HCT116 (cell line): Measurements from ENCODE around the gene SLC34A1. TPM values are rescaled to one million over a fixed set of nuclear protein-coding genes. Genes with fewer than 3 reads are reported as not detected.

ENCODE experiments used
- ATAC-seq: fragments of 200-7000 bp; cut with Tn5 transposase; 2 replicates; pipeline ENCODE4 v1.9.1; 2020; ENCODE audit warnings: mild to moderate bottlenecking, moderate library complexity
- BruUV-seq: library from RNA; stranded (reverse); fragments of 400-500 nt; replicated peaks from 2 replicates; lab custom pipeline; 2021; lab: Mats Ljungman, UMichigan
- CTCF ChIA-PET: fragments of 300-600 bp; sonication (Branson Sonifier 250); formaldehyde crosslinking; loops from one replicate; lab custom pipeline; 2021; ENCODE audit warnings: antibody characterized with exemption; lab: Charles Lee
- POLR2A ChIA-PET: fragments of 300-600, 350-600 bp; sonication (Branson Sonifier 250); formaldehyde crosslinking; loops from one replicate; lab custom pipeline; 2021; ENCODE audit warnings: antibody characterized with exemption; lab: Charles Lee
- RAD21 ChIA-PET, 2 experiments: fragments of 300-600 bp; sonication (Branson Sonifier 250); formaldehyde crosslinking; loops; one replicate each; lab custom pipeline; 2023; ENCODE audit warnings: low total read pairs in 2 of 2; ENCODE audit not compliant: uncharacterized antibody in 2 of 2, unreplicated experiment in 2 of 2, low non-redundant PET in 1 of 2; lab: Charles Lee
- DNase-seq: peaks from one replicate; pipeline ENCODE4 v3.0.0-alpha.2; 2010; ENCODE audit warnings: low read depth, low spot score
- H2AFZ ChIP-seq: fragments of 200-600 bp; shearing (Covaris generic), sonication (generic); 2 replicates; pipeline ENCODE4 v1.6.1; 2017; ENCODE audit warnings: low read depth, mixed run types, mixed read lengths, antibody characterized with exemption, low read length; ENCODE audit not compliant: poor library complexity, severe bottlenecking
- H3K27ac ChIP-seq: 2 replicates; pipeline ENCODE4 v1.5.1; 2012; ENCODE audit warnings: low read depth, low read length
- H3K27me3 ChIP-seq: fragments of 200-600 bp; sonication (generic); 2 replicates; pipeline ENCODE4 v1.6.1; 2016; ENCODE audit warnings: mixed run types, low read length, mixed read lengths; ENCODE audit not compliant: insufficient read depth
- H3K36me3 ChIP-seq, 2 experiments: fragments of 200-500 bp in 1 of 2; fragments of 200-600 bp in 1 of 2; sonication (Bioruptor generic) in 1 of 2; sonication (generic) in 1 of 2; 2 replicates each; pipeline versions ENCODE4 v1.5.1 to v1.6.1; 2014 to 2016; ENCODE audit warnings: low read length in 2 of 2, inconsistent platforms in 1 of 2, mixed read lengths in 1 of 2, mixed run types in 1 of 2; ENCODE audit not compliant: insufficient read depth in 2 of 2, control insufficient read depth in 1 of 2
- H3K4me1 ChIP-seq, 2 experiments: fragments of 200-600 bp in 1 of 2; sonication (generic) in 1 of 2; 2 replicates each; pipeline versions ENCODE4 v1.5.1 to v1.6.1; 2012 to 2017; ENCODE audit warnings: low read length in 2 of 2, inconsistent platforms in 1 of 2, mild to moderate bottlenecking in 1 of 2, mixed read lengths in 1 of 2, mixed run types in 1 of 2, moderate library complexity in 1 of 2; ENCODE audit not compliant: insufficient read depth in 2 of 2, control insufficient read depth in 1 of 2
- H3K4me2 ChIP-seq: fragments of 200-600 bp; sonication (generic); 2 replicates; pipeline ENCODE4 v1.6.1; 2017; ENCODE audit warnings: mixed run types, low read length, mixed read lengths
- H3K4me3 ChIP-seq, 2 experiments: fragments of 200-600 bp in 1 of 2; sonication (generic) in 1 of 2; replicated peaks in 1 of 2; 2 replicates each; pipeline ENCODE4 v1.5.1; 2011 to 2016; ENCODE audit warnings: low read length in 2 of 2, control low read depth in 1 of 2, low read depth in 1 of 2, mild to moderate bottlenecking in 1 of 2, mixed read lengths in 1 of 2, mixed run types in 1 of 2
- H3K79me2 ChIP-seq: fragments of 200-600 bp; sonication (generic); 2 replicates; pipeline ENCODE4 v1.6.1; 2017; ENCODE audit warnings: mild to moderate bottlenecking, mixed run types, low read length, moderate library complexity, mixed read lengths; ENCODE audit not compliant: insufficient read depth
- H3K9ac ChIP-seq: fragments of 200-600 bp; sonication (generic); 2 replicates; pipeline ENCODE4 v1.6.1; 2016; ENCODE audit warnings: low read length, mixed read lengths
- H3K9me2 ChIP-seq: fragments of 200-600 bp; sonication (generic), shearing (Covaris generic); 2 replicates; pipeline ENCODE4 v1.6.1; 2017; ENCODE audit warnings: mixed run types, mild to moderate bottlenecking, moderate library complexity; ENCODE audit not compliant: insufficient read depth
- H3K9me3 ChIP-seq, 2 experiments: fragments of 200-500 bp in 1 of 2; fragments of 200-600 bp in 1 of 2; sonication (Bioruptor generic) in 1 of 2; sonication (generic) in 1 of 2; 2 replicates each; pipeline ENCODE4 v1.6.1; 2014 to 2017; ENCODE audit warnings: low read length in 2 of 2, mixed read lengths in 2 of 2, inconsistent platforms in 1 of 2, low read depth in 1 of 2, mild to moderate bottlenecking in 1 of 2, mixed run types in 1 of 2, moderate library complexity in 1 of 2; ENCODE audit not compliant: control insufficient read depth in 1 of 2, insufficient read depth in 1 of 2
- H4K20me1 ChIP-seq: fragments of 200-600 bp; sonication (generic), shearing (Covaris generic); 2 replicates; pipeline ENCODE4 v1.6.1; 2017; ENCODE audit warnings: mixed run types, mild to moderate bottlenecking, moderate library complexity; ENCODE audit not compliant: insufficient read depth
- CBX3 ChIP-seq: IDR thresholded peaks from 2 replicates; pipeline ENCODE4 v1.6.1; 2012; ENCODE audit warnings: low read depth
- CEBPB ChIP-seq: IDR thresholded peaks from 2 replicates; pipeline ENCODE4 v1.6.1; 2012; ENCODE audit warnings: low read depth
- ELF1 ChIP-seq: IDR thresholded peaks from 2 replicates; pipeline ENCODE4 v1.6.1; 2012; ENCODE audit warnings: low read depth, borderline replicate concordance
- EZH2 ChIP-seq: fragments of 200-600 bp; sonication (generic); IDR thresholded peaks from 2 replicates; pipeline ENCODE4 v1.6.1; 2017; ENCODE audit warnings: antibody characterized with exemption, mixed run types
- EZH2phosphoT487 ChIP-seq: fragments of 200-600 bp; IDR thresholded peaks from 2 replicates; pipeline ENCODE4 v1.6.1; 2018; ENCODE audit warnings: antibody characterized with exemption, borderline replicate concordance
- FOSL1 ChIP-seq: IDR thresholded peaks from 2 replicates; pipeline ENCODE4 v1.6.1; 2012; ENCODE audit warnings: low read depth
- POLR2A ChIP-seq: IDR thresholded peaks from 2 replicates; pipeline ENCODE4 v1.7.0; 2011; ENCODE audit warnings: borderline replicate concordance; ENCODE audit not compliant: insufficient read depth, insufficient read length; ENCODE audit errors: extremely low read depth
- POLR2AphosphoS5 ChIP-seq: IDR thresholded peaks from 2 replicates; pipeline ENCODE4 v1.6.1; 2011; ENCODE audit warnings: mild to moderate bottlenecking, low read depth, low read length, moderate library complexity
- RAD21 ChIP-seq: IDR thresholded peaks from 2 replicates; pipeline ENCODE4 v1.6.1; 2012; ENCODE audit warnings: low read depth, mild to moderate bottlenecking
- SIN3A ChIP-seq: IDR thresholded peaks from 2 replicates; pipeline ENCODE4 v1.6.1; 2012; ENCODE audit warnings: low read depth
- SP1 ChIP-seq: IDR thresholded peaks from 2 replicates; pipeline ENCODE4 v1.6.1; 2012; ENCODE audit warnings: low read depth
- SRF ChIP-seq: IDR thresholded peaks from 2 replicates; pipeline ENCODE4 v1.6.1; 2012; ENCODE audit warnings: low read depth
- TCF7L2 ChIP-seq: IDR thresholded peaks from 2 replicates; pipeline ENCODE4 v1.7.0; 2011; ENCODE audit warnings: borderline replicate concordance, inconsistent platforms; ENCODE audit not compliant: insufficient read depth, insufficient read length; ENCODE audit errors: extremely low read depth
- YY1 ChIP-seq: IDR thresholded peaks from 2 replicates; pipeline ENCODE4 v1.6.1; 2011; ENCODE audit warnings: low read length, low read depth, moderate library complexity, mild to moderate bottlenecking; ENCODE audit not compliant: insufficient replicate concordance; ENCODE audit errors: extremely low read depth
- ZFX ChIP-seq: fragments of 450-650 bp; IDR thresholded peaks from 2 replicates; pipeline ENCODE4 v1.6.1; 2017
- ZNF274 ChIP-seq: fragments of 200-500 bp; sonication (Bioruptor generic); IDR thresholded peaks from 2 replicates; pipeline ENCODE4 v1.6.1; 2014; ENCODE audit warnings: mild to moderate bottlenecking, low read depth, low read length, inconsistent platforms
- intact Hi-C: fragments of 100-400 bp; cut with micrococcal nuclease; formaldehyde crosslinking; loops from 2 replicates; pipeline ENCODE4 v1.10.0; 2022
- total RNA-seq: library from RNA; stranded (reverse); gene quantifications from one replicate; pipeline ENCODE4 v1.2.1, GENCODE V29; 2021; ENCODE audit not compliant: unreplicated experiment
- TF ChIP-seq, protein P1 (sequence below), 3 experiments: fragments of 200-600 bp in 1 of 3; sonication (generic) in 1 of 3; IDR thresholded peaks in 2 of 3; conservative IDR thresholded peaks in 1 of 3; 2 replicates each; pipeline ENCODE4 v1.5.1; 2012 to 2017; ENCODE audit warnings: low read depth in 2 of 3, low read length in 2 of 3, antibody characterized with exemption in 1 of 3, borderline replicate concordance in 1 of 3, control low read depth in 1 of 3, mild to moderate bottlenecking in 1 of 3, mixed read lengths in 1 of 3, mixed run types in 1 of 3, moderate library complexity in 1 of 3; ENCODE audit not compliant: insufficient read depth in 1 of 3
- TF ChIP-seq, protein P2 (sequence below): IDR thresholded peaks from 2 replicates; pipeline ENCODE4 v1.6.1; 2012
- TF ChIP-seq, protein P3 (sequence below): IDR thresholded peaks from 2 replicates; pipeline ENCODE4 v1.6.1; 2012; ENCODE audit warnings: low read depth
- TF ChIP-seq, protein P4 (sequence below): IDR thresholded peaks from 2 replicates; pipeline ENCODE4 v1.6.1; 2011; ENCODE audit warnings: mild to moderate bottlenecking, low read length, moderate library complexity; ENCODE audit not compliant: insufficient replicate concordance; ENCODE audit errors: extremely low read depth

Gene SLC34A1
- total RNA-seq, 1 experiment from 2014 or later = not detected

DNA sequence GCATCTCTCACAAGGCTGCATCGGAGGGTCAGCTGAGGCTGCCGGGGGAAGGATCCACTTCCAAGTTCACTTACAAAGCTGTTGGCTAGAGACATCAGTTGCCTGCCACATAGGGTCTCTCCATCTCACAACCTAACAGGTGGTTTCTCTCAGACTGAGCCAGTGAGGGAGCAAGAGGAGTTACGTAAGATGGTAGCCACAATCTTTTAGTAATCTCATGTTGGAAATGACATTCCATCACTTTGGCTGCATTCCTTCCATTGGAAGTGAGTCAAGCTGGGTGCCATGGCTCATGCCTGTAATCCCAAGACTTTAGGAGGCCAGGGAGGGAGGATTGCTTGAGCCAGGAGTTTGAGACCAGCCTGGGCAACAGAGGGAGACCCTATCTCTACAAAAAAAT lies 34.8 kb downstream of the SLC34A1 start:
- RAD21 ChIA-PET = no interaction called here
- no TSS peak for BruUV-seq
- no peak overlapping the region for H3K4me2 ChIP-seq
- CTCF ChIA-PET = interaction anchor here (1.3 kb wide), 1 partner anchor 15 kb away, joined by 6 read pairs; no protein-coding TSS in a partner anchor
- no peaks in the 10 kb centered on the region for H4K20me1 ChIP-seq
- no peak overlapping the region for H3K4me3 ChIP-seq
- H3K9me3 ChIP-seq = no peaks in the 10 kb centered on the region
- no peaks in the 10 kb centered on the region for H3K36me3 ChIP-seq
- H3K9me2 ChIP-seq = no peaks in the 10 kb centered on the region
- no peak for DNase-seq
- no peaks in the 10 kb centered on the region for H3K27me3 ChIP-seq
- intact Hi-C loops = no loop called here
- no peak for ATAC-seq
- POLR2A ChIA-PET = no interaction called here
- H3K4me1 ChIP-seq = no peaks in the 10 kb centered on the region; a peak in 1 of 4 replicates
- H3K27ac ChIP-seq = no peak overlapping the region
- no peaks in the 10 kb centered on the region for H3K79me2 ChIP-seq
- TF ChIP-seq YY1 = no peak
- no peak for TF ChIP-seq SIN3A
- no peak for TF ChIP-seq SRF
- TF ChIP-seq ZFX = no peak
- TF ChIP-seq SP1 = no peak
- TF ChIP-seq CBX3 = no peak
- TF ChIP-seq, protein P1, sequence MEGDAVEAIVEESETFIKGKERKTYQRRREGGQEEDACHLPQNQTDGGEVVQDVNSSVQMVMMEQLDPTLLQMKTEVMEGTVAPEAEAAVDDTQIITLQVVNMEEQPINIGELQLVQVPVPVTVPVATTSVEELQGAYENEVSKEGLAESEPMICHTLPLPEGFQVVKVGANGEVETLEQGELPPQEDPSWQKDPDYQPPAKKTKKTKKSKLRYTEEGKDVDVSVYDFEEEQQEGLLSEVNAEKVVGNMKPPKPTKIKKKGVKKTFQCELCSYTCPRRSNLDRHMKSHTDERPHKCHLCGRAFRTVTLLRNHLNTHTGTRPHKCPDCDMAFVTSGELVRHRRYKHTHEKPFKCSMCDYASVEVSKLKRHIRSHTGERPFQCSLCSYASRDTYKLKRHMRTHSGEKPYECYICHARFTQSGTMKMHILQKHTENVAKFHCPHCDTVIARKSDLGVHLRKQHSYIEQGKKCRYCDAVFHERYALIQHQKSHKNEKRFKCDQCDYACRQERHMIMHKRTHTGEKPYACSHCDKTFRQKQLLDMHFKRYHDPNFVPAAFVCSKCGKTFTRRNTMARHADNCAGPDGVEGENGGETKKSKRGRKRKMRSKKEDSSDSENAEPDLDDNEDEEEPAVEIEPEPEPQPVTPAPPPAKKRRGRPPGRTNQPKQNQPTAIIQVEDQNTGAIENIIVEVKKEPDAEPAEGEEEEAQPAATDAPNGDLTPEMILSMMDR (IDR thresholded peaks at IDR 0.05 in 2 of 3, conservative IDR thresholded peaks at IDR 0.05 in 1 of 3; ENCODE audit: borderline replicate concordance in 1 of 3, insufficient read depth in 1 of 3, low read depth in 2 of 3, low read length in 2 of 3) = no peak
- TF ChIP-seq, protein P2, sequence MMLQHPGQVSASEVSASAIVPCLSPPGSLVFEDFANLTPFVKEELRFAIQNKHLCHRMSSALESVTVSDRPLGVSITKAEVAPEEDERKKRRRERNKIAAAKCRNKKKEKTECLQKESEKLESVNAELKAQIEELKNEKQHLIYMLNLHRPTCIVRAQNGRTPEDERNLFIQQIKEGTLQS = no peak
- TF ChIP-seq, protein P3, sequence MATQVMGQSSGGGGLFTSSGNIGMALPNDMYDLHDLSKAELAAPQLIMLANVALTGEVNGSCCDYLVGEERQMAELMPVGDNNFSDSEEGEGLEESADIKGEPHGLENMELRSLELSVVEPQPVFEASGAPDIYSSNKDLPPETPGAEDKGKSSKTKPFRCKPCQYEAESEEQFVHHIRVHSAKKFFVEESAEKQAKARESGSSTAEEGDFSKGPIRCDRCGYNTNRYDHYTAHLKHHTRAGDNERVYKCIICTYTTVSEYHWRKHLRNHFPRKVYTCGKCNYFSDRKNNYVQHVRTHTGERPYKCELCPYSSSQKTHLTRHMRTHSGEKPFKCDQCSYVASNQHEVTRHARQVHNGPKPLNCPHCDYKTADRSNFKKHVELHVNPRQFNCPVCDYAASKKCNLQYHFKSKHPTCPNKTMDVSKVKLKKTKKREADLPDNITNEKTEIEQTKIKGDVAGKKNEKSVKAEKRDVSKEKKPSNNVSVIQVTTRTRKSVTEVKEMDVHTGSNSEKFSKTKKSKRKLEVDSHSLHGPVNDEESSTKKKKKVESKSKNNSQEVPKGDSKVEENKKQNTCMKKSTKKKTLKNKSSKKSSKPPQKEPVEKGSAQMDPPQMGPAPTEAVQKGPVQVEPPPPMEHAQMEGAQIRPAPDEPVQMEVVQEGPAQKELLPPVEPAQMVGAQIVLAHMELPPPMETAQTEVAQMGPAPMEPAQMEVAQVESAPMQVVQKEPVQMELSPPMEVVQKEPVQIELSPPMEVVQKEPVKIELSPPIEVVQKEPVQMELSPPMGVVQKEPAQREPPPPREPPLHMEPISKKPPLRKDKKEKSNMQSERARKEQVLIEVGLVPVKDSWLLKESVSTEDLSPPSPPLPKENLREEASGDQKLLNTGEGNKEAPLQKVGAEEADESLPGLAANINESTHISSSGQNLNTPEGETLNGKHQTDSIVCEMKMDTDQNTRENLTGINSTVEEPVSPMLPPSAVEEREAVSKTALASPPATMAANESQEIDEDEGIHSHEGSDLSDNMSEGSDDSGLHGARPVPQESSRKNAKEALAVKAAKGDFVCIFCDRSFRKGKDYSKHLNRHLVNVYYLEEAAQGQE = no peak
- TF ChIP-seq, protein P4, sequence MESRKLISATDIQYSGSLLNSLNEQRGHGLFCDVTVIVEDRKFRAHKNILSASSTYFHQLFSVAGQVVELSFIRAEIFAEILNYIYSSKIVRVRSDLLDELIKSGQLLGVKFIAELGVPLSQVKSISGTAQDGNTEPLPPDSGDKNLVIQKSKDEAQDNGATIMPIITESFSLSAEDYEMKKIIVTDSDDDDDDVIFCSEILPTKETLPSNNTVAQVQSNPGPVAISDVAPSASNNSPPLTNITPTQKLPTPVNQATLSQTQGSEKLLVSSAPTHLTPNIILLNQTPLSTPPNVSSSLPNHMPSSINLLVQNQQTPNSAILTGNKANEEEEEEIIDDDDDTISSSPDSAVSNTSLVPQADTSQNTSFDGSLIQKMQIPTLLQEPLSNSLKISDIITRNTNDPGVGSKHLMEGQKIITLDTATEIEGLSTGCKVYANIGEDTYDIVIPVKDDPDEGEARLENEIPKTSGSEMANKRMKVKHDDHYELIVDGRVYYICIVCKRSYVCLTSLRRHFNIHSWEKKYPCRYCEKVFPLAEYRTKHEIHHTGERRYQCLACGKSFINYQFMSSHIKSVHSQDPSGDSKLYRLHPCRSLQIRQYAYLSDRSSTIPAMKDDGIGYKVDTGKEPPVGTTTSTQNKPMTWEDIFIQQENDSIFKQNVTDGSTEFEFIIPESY = no peak
- no peak for TF ChIP-seq TCF7L2
- no peak for TF ChIP-seq POLR2AphosphoS5
- no peak for TF ChIP-seq EZH2phosphoT487
- no peak for TF ChIP-seq RAD21
- no peak for TF ChIP-seq CEBPB
- TF ChIP-seq POLR2A = no peak
- TF ChIP-seq FOSL1 = no peak
- TF ChIP-seq EZH2 = no peak
- TF ChIP-seq ELF1 = no peak
- no peak for TF ChIP-seq ZNF274
- TF ChIP-seq, all 23 proteins: peak for 0
- Histone ChIP-seq H2AFZ (no peak overlapping the region), H3K9ac (no peak overlapping the region)
